AG04449 (cell line): ENCODE results near the gene GCNT2.
"Not testable (repeated sequence)": the region's sequence is repeated elsewhere in the genome, so short reads cannot be mapped to it uniquely, and the experiment has no call there.

ENCODE experiments used
- CTCF ChIA-PET: fragments of 350-600 bp; formaldehyde crosslinking; extraction: SDS; loops from one replicate; lab custom pipeline; 2021; ENCODE audit warnings: antibody characterized with exemption; lab: Yijun Ruan, JAX
- POLR2A ChIA-PET: fragments of 400-600, 350-600 bp; formaldehyde crosslinking; extraction: SDS; loops from one replicate; lab custom pipeline; 2020; ENCODE audit warnings: antibody characterized with exemption, inconsistent platforms; lab: Yijun Ruan, JAX
- DNase-seq: peaks from one replicate; pipeline ENCODE4 v3.0.0-alpha.2; 2010; ENCODE audit warnings: low read depth, low spot score
- H3K4me3 ChIP-seq: 2 replicates; pipeline ENCODE4 v1.5.1; 2011; ENCODE audit warnings: low read depth, mild to moderate bottlenecking, control low read depth, low read length
- TF ChIP-seq, protein P1 (sequence below): IDR thresholded peaks from one replicate; pipeline ENCODE4 v1.5.1; 2011; ENCODE audit warnings: mild to moderate bottlenecking, moderate library complexity, low read length, control low read depth, inconsistent platforms; ENCODE audit not compliant: insufficient read depth; ENCODE audit errors: missing control alignments

GCNT2 gene

DNA sequence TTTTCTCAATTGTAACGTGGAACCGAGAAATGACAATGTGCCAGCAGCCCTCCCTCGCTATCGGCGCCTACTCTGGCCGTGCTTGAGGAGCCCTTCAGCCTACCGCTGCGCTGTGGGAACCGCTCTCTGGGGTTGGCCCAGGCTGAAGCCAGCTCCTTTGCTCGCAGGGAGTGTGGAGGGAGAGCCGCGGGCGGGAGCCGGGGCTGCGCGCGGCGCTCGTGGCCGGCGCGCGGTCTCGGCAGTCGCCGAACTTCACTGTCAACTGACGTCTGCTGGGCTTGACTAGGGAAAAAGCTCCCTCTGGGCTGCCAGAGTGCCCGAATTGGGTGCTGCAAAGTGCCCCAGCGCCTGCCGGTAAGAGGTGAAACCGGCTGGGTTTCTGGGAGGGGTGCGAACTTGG, 29.7 kb upstream of the GCNT2 start:
- DNase-seq, result no peak
- no peak overlapping the region for H3K4me3 ChIP-seq
- TF ChIP-seq, protein P1, sequence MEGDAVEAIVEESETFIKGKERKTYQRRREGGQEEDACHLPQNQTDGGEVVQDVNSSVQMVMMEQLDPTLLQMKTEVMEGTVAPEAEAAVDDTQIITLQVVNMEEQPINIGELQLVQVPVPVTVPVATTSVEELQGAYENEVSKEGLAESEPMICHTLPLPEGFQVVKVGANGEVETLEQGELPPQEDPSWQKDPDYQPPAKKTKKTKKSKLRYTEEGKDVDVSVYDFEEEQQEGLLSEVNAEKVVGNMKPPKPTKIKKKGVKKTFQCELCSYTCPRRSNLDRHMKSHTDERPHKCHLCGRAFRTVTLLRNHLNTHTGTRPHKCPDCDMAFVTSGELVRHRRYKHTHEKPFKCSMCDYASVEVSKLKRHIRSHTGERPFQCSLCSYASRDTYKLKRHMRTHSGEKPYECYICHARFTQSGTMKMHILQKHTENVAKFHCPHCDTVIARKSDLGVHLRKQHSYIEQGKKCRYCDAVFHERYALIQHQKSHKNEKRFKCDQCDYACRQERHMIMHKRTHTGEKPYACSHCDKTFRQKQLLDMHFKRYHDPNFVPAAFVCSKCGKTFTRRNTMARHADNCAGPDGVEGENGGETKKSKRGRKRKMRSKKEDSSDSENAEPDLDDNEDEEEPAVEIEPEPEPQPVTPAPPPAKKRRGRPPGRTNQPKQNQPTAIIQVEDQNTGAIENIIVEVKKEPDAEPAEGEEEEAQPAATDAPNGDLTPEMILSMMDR, result no peak
- POLR2A ChIA-PET, result no interaction called here
- CTCF ChIA-PET, result no interaction called here

DNA sequence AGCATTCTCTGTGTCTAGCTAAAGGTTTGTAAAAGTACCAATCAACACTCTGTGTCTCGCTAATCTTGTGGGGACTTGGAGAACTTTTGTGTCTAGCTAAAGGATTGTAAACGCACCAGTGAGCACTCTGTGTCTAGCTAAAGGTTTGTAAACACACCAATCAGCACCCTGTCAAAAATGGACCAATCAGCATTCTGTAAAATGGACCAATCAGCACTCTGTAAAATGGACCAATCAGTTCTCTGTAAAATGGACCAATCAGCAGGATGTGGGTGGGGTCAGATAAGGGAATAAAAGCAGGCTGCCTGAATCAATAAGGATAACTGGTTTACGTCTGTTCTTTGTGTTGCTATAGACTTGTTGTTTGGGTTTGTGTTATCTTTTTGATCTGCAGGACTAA, 29.2 kb upstream of the GCNT2 start:
- POLR2A ChIA-PET, H3K4me3 ChIP-seq, DNase-seq: not testable (repeated sequence)
- CTCF ChIA-PET, result interaction anchor here (1.2 kb wide), 1 partner anchor 13 kb away, joined by 5 read pairs; no protein-coding TSS in a partner anchor

DNA sequence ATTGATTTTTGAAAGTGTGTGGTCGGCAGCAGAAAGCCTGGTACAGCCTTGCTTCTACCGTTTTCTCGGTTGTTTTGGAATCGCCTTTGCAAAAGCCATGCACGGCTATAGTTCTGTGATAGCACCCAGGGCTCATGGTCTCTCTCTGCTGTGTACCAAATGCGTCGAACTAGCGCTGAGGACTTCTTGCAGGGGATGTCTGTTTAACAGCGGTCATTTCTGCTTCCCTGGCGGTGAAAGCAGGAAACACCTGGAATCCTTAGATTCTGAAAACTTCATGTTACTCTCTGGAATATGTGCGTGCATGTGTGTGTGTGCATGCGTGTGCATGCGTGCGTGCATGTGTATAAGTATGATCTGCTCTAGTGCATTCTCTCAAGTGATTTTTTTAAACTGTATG, 26.1 kb upstream of the GCNT2 start:
- H3K4me3 ChIP-seq, result no peak overlapping the region
- ChIA-PET POLR2A (no interaction called here), CTCF (no interaction called here)
- TF ChIP-seq, protein P1, result no peak
- DNase-seq, result no peak

DNA sequence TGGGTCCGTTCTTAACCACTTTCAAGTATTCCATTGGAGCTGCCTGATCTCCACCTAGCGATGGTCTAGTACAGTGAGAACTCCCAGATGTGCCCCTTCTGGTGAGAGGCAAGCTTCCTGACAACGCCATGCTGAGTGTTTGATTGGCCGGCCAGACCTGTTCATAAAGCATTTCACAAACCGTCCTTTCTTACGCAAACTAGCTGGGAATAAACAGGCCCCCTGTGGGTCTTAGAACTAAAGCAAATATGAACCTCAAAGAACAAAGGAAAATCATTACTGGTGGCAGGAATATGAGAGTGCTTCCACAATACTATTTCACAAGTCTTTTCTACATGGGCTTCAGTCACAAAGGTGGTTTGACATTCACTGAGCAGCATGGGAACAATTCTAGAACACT, 15.6 kb upstream of the GCNT2 start:
- no peak for DNase-seq
- CTCF ChIA-PET, result interaction anchor here (0.8 to 1.7 kb wide), 2 partner anchors 27 to 297 kb away, joined by 3 to 6 read pairs; no protein-coding TSS in a partner anchor
- POLR2A ChIA-PET, result no interaction called here
- no peak overlapping the region for H3K4me3 ChIP-seq
- TF ChIP-seq, protein P1, result no peak

DNA sequence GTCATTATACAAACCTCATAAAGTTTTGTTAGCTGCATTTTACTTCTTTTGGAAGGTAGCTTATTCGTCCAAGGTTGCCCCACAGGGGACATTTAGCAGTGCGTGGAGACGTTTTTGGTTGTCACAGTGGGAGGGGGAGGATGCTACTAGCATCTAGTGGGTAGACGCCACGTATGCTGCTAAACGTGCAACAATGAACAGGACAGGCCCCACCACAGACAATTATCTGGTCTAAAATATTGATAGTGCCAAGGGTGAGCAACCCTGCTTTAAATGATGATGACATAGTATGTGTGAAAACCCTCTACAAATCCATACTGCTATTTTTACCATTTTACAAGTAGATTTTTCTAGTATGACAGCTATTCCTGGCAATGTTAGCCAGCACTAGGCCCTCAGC, 13.9 kb upstream of the GCNT2 start:
- POLR2A ChIA-PET, result no interaction called here
- H3K4me3 ChIP-seq, result no peak overlapping the region
- TF ChIP-seq, protein P1, result no peak
- DNase-seq, result no peak
- CTCF ChIA-PET, result no interaction called here

DNA sequence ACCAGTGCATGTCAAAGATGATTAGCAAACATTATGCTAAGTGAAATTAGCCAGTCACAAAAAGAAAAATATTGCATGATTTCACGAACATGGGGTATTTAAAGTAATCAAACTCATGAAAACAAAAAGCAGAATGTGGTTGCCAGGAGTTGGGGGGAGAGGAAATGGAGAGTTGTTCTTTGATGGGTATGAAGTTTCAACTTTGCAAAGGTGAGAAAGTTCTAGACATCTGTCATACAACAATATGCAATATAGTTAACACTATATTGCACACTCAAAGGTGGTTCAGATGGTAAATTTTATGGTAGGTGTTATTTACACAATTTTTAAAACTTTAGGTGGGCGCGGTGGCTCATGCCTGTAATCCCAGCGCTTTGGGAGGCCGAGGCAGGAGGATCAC, 13.4 kb upstream of the GCNT2 start:
- H3K4me3 ChIP-seq, result no peak overlapping the region
- no peak for DNase-seq
- ChIA-PET POLR2A (no interaction called here), CTCF (interaction anchor here (1.4 kb wide), 1 partner anchor 29 kb away, joined by 7 read pairs; no protein-coding TSS in a partner anchor)
- TF ChIP-seq, protein P1, result no peak
